Measurements from ENCODE around the gene HSD17B12. TPM values are rescaled to one million over a fixed set of nuclear protein-coding genes. Genes with fewer than 3 reads are reported as not detected.

HSD17B12 gene
- total RNA-seq, 1 experiment from 2014 or later, result 112 TPM

GRCh38 chr11:43709689-43710088 lies 29.2 kb downstream of the HSD17B12 start:
- Histone ChIP-seq H3K79me2 (ENCODE audit: low read depth) (peaks cover 46% of the 10 kb centered on the region), H3F3A (ENCODE audit: insufficient read depth, low read depth) (no peaks in the 10 kb centered on the region; the same call in 1 of the 2 replicates), H3K4me1 (replicated peaks; ENCODE audit: insufficient read depth) (no peaks in the 10 kb centered on the region), H3K9me2 (ENCODE audit: insufficient read depth) (no peaks in the 10 kb centered on the region), H2AFZ (no peak overlapping the region), H3K9me3 (ENCODE audit: insufficient read depth, low read depth) (no peaks in the 10 kb centered on the region), H3K4me3 (no peak overlapping the region), H3K27me3 (ENCODE audit: insufficient read depth, low read depth) (no peaks in the 10 kb centered on the region), H3K27ac (no peak overlapping the region), H4K20me1 (ENCODE audit: insufficient read depth) (peaks cover 32% of the 10 kb centered on the region), H3K36me3 (ENCODE audit: low read depth) (no peaks in the 10 kb centered on the region), H3K4me2 (no peak overlapping the region)
- CTCF ChIA-PET, result no interaction called here
- TF ChIP-seq CTCF (conservative IDR thresholded peaks at IDR 0.05) (no peak), EZH2 (IDR thresholded peaks at IDR 0.05; ENCODE audit: low read depth) (no peak)
- DNase-seq, result no peak
- BruUV-seq (replicated peaks), result no TSS peak
- POLR2A ChIA-PET (ENCODE audit: unreplicated experiment), result no interaction called here
- intact Hi-C loops (cut with micrococcal nuclease; ENCODE audit: unreplicated experiment), result no loop called here

GRCh38 chr11:43712676-43713075 lies 32.1 kb downstream of the HSD17B12 start:
- intact Hi-C loops (cut with micrococcal nuclease; ENCODE audit: unreplicated experiment), result no loop called here
- no peaks in the 10 kb centered on the region for H3K36me3 ChIP-seq (ENCODE audit: low read depth)

GRCh38 chr11:43718373-43718772 lies 37.8 kb downstream of the HSD17B12 start:
- no peak overlapping the region for H3K4me3 ChIP-seq
- no peaks in the 10 kb centered on the region for H3K9me2 ChIP-seq (ENCODE audit: insufficient read depth)
- no peak overlapping the region for H2AFZ ChIP-seq
- no peaks in the 10 kb centered on the region for H3K4me1 ChIP-seq (replicated peaks; ENCODE audit: insufficient read depth)
- peaks cover 13% of the 10 kb centered on the region; the same call in 1 of the 2 replicates for H3K36me3 ChIP-seq (ENCODE audit: low read depth)
- TF ChIP-seq EZH2 (IDR thresholded peaks at IDR 0.05; ENCODE audit: low read depth) (no peak), CTCF (conservative IDR thresholded peaks at IDR 0.05) (no peak)
- H4K20me1 ChIP-seq (ENCODE audit: insufficient read depth), result no peaks in the 10 kb centered on the region; the same call in 1 of the 2 replicates
- no peak for DNase-seq
- intact Hi-C loops (cut with micrococcal nuclease; ENCODE audit: unreplicated experiment), result no loop called here
- H3F3A ChIP-seq (ENCODE audit: insufficient read depth, low read depth), result no peaks in the 10 kb centered on the region
- ChIA-PET CTCF (no interaction called here), POLR2A (ENCODE audit: unreplicated experiment) (no interaction called here)
- H3K27ac ChIP-seq, result no peak overlapping the region
- BruUV-seq (replicated peaks), result no TSS peak
- H3K9me3 ChIP-seq (ENCODE audit: insufficient read depth, low read depth), result no peaks in the 10 kb centered on the region; the same call in 1 of the 2 replicates
- H3K79me2 ChIP-seq (ENCODE audit: low read depth), result peaks cover 23% of the 10 kb centered on the region
- H3K4me2 ChIP-seq, result no peak overlapping the region
- H3K27me3 ChIP-seq (ENCODE audit: insufficient read depth, low read depth), result no peaks in the 10 kb centered on the region

More at GRCh38 chr11:43712676-43713075, 32.1 kb downstream of the HSD17B12 start:
- H4K20me1 ChIP-seq (ENCODE audit: insufficient read depth), result peaks cover 16% of the 10 kb centered on the region; the same call in 1 of the 2 replicates
- H3K4me2 ChIP-seq, result no peak overlapping the region
- H3K9me3 ChIP-seq (ENCODE audit: insufficient read depth, low read depth), result no peaks in the 10 kb centered on the region
- H3K4me1 ChIP-seq (replicated peaks; ENCODE audit: insufficient read depth), result no peaks in the 10 kb centered on the region
- H3K27ac ChIP-seq, result no peak overlapping the region
- no TSS peak for BruUV-seq (replicated peaks)
- no peaks in the 10 kb centered on the region for H3K9me2 ChIP-seq (ENCODE audit: insufficient read depth)
- POLR2A ChIA-PET (ENCODE audit: unreplicated experiment), result no interaction called here
- no peaks in the 10 kb centered on the region for H3K27me3 ChIP-seq (ENCODE audit: insufficient read depth, low read depth)
- TF ChIP-seq CTCF (conservative IDR thresholded peaks at IDR 0.05) (no peak), EZH2 (IDR thresholded peaks at IDR 0.05; ENCODE audit: low read depth) (no peak)
- no peak overlapping the region for H3K4me3 ChIP-seq
- no peak for DNase-seq
- H2AFZ ChIP-seq, result no peak overlapping the region
- H3F3A ChIP-seq (ENCODE audit: insufficient read depth, low read depth), result no peaks in the 10 kb centered on the region; the same call in 1 of the 2 replicates
- CTCF ChIA-PET, result no interaction called here
- peaks cover 40% of the 10 kb centered on the region for H3K79me2 ChIP-seq (ENCODE audit: low read depth)

Measured in PC-9 (cell line).